ENCODE results near the gene PEG3. TPM values are rescaled to one million over a fixed set of nuclear protein-coding genes. Genes with fewer than 3 reads are reported as not detected.

The PEG3 gene
- total and polyA plus RNA-seq, 2 of the 13 experiments (the other 11 are each of a cell fraction or from before 2014, with no cell fraction given) = 217 to 394 TPM

DNA sequence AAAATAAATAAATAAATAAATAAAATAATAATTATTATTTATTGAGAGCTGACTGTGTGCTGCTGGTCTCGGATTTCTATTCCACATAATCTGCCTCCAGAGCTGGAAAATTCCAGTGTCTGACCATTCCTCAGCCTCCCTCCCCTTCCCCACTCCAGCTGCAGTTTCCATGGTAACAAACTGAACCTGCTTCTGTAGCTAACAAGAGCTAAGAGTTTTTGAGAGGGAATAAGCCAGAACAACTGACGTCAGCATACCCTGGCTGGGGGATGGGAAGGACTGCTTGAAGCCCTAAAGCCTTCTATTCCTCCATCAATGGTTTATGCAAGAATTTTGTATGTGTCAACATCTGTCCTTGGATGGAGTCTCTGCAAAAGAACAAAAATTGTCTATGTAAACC is 26.0 kb upstream of the PEG3 start:
- DNase-seq (ENCODE audit: low spot score) (no peak), FAIRE-seq (no peak), ATAC-seq (no peak)
- ChIA-PET POLR2A (no interaction called here), CTCF (ENCODE audit: low intra/inter-chr PET ratio, low total read pairs) (no interaction called here)
- Histone ChIP-seq H3K79me2 (ENCODE audit: insufficient read depth, low read length) (no peaks in the 10 kb centered on the region), H3K27me3 (ENCODE audit: control insufficient read depth in 1 of 2, insufficient read depth in 2 of 2, low read length in 2 of 2) (no peaks in the 10 kb centered on the region), H3K36me3 (replicated peaks in 1 of 2; ENCODE audit: control insufficient read depth in 1 of 2, insufficient read depth in 2 of 2, low read length in 2 of 2) (no peaks in the 10 kb centered on the region), H3K4me2 (ENCODE audit: low read depth, low read length) (no peak overlapping the region), H3K9ac (ENCODE audit: insufficient read depth, low read depth, low read length) (no peak overlapping the region), H3K4me3 (replicated peaks in 1 of 3; ENCODE audit: insufficient read depth in 1 of 3, low read depth in 2 of 3, low read length in 3 of 3) (no peak overlapping the region), H3K9me3 (ENCODE audit: low read length) (0 out of 2 replicates have a peak, but pooled peaks cover 3% of the 10 kb centered on the region), H3K27ac (ENCODE audit: extremely low read length, insufficient read depth, low read length) (no peak overlapping the region), H3K4me1 (ENCODE audit: insufficient read depth, low read length) (peaks cover 21% of the 10 kb centered on the region), H4K20me1 (ENCODE audit: insufficient read depth, low read length) (no peaks in the 10 kb centered on the region), H2AFZ (ENCODE audit: low read length) (no peak overlapping the region)
- BruUV-seq (replicated peaks) = no TSS peak
- in situ Hi-C loops (cut with HindIII; ENCODE audit: extremely low pct_ligation_motif_present, low pct_unique_long_range_greater_than_20kb) = no loop called here
- intact Hi-C loops (cut with micrococcal nuclease; ENCODE audit: unreplicated experiment) = no loop called here
- 84% methylated on average over 2 of the region's 2 CpGs for WGBS (ENCODE audit: low lambda C conversion rate)
- TF ChIP-seq ZNF460 (CRISPR knock-in tag; IDR thresholded peaks at IDR 0.05; ENCODE audit: borderline replicate concordance) (no peak), SNAPC2 (CRISPR knock-in tag; IDR thresholded peaks at IDR 0.05) (no peak), ONECUT2 (CRISPR knock-in tag; IDR thresholded peaks at IDR 0.05) (no peak), ZMYM2 (CRISPR knock-in tag; IDR thresholded peaks at IDR 0.05) (no peak), TBP (CRISPR knock-in tag; IDR thresholded peaks at IDR 0.05) (no peak), ELF3 (CRISPR knock-in tag; IDR thresholded peaks at IDR 0.05) (no peak), ZFP1 (CRISPR knock-in tag; IDR thresholded peaks at IDR 0.05) (no peak), ZNF782 (CRISPR knock-in tag; IDR thresholded peaks at IDR 0.05; ENCODE audit: borderline replicate concordance) (no peak), STAG1 (CRISPR knock-in tag; IDR thresholded peaks at IDR 0.05) (no peak), DRAP1 (CRISPR knock-in tag; IDR thresholded peaks at IDR 0.05) (no peak), ZNF619 (CRISPR knock-in tag; IDR thresholded peaks at IDR 0.05) (no peak), PHF8 (CRISPR knock-in tag; IDR thresholded peaks at IDR 0.05) (no peak), GLI4 (CRISPR knock-in tag; IDR thresholded peaks at IDR 0.05; ENCODE audit: borderline replicate concordance) (no peak), ZNF317 (CRISPR knock-in tag; IDR thresholded peaks at IDR 0.05) (no peak), CC2D1A (CRISPR knock-in tag; IDR thresholded peaks at IDR 0.05) (no peak)
- TF ChIP-seq, protein P1, sequence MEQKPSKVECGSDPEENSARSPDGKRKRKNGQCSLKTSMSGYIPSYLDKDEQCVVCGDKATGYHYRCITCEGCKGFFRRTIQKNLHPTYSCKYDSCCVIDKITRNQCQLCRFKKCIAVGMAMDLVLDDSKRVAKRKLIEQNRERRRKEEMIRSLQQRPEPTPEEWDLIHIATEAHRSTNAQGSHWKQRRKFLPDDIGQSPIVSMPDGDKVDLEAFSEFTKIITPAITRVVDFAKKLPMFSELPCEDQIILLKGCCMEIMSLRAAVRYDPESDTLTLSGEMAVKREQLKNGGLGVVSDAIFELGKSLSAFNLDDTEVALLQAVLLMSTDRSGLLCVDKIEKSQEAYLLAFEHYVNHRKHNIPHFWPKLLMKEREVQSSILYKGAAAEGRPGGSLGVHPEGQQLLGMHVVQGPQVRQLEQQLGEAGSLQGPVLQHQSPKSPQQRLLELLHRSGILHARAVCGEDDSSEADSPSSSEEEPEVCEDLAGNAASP (CRISPR knock-in tag; IDR thresholded peaks at IDR 0.05; ENCODE audit: borderline replicate concordance) = no peak
- TF ChIP-seq, protein P2, sequence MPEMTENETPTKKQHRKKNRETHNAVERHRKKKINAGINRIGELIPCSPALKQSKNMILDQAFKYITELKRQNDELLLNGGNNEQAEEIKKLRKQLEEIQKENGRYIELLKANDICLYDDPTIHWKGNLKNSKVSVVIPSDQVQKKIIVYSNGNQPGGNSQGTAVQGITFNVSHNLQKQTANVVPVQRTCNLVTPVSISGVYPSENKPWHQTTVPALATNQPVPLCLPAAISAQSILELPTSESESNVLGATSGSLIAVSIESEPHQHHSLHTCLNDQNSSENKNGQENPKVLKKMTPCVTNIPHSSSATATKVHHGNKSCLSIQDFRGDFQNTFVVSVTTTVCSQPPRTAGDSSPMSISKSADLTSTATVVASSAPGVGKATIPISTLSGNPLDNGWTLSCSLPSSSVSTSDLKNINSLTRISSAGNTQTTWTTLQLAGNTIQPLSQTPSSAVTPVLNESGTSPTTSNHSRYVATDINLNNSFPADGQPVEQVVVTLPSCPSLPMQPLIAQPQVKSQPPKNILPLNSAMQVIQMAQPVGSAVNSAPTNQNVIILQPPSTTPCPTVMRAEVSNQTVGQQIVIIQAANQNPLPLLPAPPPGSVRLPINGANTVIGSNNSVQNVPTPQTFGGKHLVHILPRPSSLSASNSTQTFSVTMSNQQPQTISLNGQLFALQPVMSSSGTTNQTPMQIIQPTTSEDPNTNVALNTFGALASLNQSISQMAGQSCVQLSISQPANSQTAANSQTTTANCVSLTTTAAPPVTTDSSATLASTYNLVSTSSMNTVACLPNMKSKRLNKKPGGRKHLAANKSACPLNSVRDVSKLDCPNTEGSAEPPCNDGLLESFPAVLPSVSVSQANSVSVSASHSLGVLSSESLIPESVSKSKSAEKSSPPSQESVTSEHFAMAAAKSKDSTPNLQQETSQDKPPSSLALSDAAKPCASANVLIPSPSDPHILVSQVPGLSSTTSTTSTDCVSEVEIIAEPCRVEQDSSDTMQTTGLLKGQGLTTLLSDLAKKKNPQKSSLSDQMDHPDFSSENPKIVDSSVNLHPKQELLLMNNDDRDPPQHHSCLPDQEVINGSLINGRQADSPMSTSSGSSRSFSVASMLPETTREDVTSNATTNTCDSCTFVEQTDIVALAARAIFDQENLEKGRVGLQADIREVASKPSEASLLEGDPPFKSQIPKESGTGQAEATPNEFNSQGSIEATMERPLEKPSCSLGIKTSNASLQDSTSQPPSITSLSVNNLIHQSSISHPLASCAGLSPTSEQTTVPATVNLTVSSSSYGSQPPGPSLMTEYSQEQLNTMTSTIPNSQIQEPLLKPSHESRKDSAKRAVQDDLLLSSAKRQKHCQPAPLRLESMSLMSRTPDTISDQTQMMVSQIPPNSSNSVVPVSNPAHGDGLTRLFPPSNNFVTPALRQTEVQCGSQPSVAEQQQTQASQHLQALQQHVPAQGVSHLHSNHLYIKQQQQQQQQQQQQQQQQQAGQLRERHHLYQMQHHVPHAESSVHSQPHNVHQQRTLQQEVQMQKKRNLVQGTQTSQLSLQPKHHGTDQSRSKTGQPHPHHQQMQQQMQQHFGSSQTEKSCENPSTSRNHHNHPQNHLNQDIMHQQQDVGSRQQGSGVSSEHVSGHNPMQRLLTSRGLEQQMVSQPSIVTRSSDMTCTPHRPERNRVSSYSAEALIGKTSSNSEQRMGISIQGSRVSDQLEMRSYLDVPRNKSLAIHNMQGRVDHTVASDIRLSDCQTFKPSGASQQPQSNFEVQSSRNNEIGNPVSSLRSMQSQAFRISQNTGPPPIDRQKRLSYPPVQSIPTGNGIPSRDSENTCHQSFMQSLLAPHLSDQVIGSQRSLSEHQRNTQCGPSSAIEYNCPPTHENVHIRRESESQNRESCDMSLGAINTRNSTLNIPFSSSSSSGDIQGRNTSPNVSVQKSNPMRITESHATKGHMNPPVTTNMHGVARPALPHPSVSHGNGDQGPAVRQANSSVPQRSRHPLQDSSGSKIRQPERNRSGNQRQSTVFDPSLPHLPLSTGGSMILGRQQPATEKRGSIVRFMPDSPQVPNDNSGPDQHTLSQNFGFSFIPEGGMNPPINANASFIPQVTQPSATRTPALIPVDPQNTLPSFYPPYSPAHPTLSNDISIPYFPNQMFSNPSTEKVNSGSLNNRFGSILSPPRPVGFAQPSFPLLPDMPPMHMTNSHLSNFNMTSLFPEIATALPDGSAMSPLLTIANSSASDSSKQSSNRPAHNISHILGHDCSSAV (CRISPR knock-in tag; IDR thresholded peaks at IDR 0.05; ENCODE audit: borderline replicate concordance) = no peak

All from HepG2 (cell line).